Ecto neural progenitor cell (in vitro differentiated cells): Measurements from ENCODE around the gene SLC25A22.
A peak's percentile ranks its signal among the peaks of the same experiment; 100 is the strongest.

Experiments used
- DNase-seq: peaks from one replicate; pipeline ENCODE4 v3.0.0-alpha.2; 2018; ENCODE audit warnings: low spot score

Gene SLC25A22

DNA sequence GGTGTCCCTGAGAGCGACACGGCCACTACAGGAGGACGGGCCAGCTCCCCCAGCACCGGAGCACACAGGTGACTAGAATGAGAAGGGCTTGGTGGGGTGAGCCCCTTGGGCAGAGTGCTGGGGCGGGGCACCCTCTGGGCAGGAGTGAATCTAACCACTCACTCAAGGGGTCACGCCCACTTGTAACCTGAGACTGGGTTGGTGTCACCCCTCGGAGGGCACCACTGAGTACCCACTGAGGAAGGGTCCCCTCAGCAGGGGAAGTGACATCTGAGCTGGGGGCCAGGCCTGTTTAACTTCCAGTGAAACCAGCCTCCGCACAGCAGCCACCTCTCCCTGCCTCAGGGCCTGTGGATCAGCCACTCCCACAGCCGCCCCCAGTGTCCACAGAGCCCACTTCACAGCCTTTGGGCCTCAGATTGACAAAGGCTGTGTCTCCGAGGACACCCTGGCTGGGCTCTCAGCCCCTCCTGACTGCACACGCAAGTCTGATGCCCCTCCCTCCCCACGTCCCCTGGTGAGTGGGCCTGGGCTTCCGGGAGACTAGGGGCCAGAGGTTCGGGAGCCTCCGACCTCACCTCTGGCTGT, 26.4 kb downstream of the SLC25A22 start:
- DNase-seq, result no peak

DNA sequence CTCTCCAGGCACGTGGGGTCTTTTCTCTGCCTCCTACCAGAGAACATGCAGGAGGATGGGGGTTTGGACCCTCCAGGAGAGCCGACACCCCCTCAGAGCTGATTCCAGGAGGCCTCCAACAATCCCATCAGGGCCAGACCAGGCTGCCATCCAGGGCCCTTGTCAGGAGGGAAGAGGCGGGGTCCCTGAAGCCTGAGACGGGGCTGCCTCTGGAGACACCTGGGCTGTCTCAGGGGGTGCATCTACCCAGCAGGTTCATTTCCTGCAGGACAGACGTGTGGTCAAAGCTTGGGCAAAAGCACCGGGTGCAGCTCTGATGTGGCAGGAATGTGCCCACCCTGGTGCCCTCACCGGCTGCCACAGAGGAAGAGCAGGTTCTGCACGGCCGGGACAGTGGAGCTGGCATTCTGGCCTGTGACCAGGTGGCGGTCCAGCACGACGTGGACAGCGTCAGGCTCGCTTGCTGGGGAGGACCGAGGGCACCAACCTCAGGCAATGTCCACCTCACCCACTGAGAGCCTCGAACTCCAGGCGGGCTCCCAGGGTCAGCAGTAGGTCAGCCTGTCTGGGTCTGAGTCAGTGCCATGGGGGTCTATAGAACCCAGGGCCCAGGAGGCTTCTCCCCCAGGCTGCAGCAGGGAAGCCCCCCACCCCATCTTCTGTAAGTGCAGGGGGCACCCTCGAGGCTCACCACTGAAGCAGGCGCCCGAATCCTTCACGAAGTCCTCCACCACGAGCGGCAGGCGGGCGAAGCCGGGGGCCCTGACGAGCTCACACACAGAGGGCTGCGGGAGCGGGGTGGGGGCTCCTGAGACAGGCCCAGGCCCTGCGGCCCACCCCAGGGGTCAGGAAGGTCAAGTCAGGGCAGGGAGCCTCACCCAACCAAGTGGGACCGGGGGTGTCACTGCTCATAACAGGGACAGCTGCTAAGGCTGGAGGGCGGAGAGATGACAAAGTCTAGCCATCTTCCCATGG, 27.2 kb downstream of the SLC25A22 start:
- DNase-seq, result no peak

DNA sequence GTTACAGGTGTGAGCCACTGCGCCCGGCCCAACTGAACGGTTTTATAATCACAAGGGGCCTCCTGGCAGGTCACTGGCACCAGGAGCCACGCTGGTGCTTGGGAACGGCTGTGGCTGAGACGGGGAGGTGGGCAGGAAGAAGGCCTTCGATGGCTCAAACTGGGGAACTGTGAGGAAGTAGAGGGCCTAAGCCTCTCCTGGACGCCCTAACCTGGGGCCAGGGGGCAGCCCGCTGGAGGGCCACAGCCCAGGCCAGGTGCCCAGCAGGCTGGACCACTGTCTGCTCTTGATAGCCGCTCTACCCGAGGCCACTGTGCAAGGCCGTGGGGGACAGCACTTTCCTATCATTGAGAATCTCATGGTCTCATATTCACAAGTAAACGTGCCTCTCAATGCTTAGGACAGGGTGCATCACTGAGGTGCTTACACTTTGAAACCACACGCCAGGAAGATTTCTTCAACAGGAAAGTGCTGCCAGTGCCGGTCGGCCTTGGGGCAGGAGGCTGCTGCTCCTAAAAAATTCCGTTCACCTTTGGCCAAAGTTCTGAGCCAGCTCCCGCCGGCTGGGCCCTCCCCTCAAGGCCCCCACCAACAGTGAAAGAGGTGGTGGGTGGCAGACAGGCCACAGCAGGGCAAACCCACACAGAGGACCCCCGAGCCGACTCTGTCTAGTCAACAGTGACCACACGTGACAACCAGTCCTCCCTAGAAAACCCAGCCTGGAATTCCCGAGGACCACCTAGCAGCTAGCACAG, 28.0 kb downstream of the SLC25A22 start:
- DNase-seq, result no peak

DNA sequence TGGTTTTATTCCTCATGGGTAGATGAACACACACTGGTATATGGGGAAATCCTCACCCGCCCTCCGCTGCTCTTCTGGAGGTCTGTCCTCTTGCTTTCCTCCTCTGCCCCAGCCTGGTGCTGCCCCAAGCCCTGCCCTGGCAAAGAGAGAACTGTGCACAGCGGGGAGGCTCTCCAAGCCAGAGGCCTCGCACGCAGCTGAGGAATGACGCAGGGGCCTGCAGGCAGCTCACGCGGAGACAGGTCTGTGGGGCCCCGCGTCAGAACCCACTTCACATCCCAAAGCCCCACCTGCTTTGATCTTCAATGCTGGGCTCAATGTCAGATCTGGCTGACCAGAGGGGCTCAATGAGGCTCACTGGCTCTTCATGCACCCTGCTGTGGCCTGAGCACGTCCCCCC, 30.8 kb downstream of the SLC25A22 start:
- no peak for DNase-seq

DNA sequence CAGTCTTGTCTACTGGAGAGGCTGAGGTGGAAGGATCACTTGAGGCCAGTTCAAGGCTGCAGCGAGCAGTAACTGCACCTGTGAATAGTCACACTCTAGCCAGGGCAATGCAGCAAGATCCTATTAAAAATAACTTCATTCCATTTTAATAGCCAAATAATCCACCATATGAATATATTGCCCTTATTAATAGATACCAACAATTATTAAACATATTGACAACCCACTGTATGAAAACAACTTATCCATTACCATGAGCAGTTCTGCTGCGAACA, 31.2 kb downstream of the SLC25A22 start:
- no peak for DNase-seq

DNA sequence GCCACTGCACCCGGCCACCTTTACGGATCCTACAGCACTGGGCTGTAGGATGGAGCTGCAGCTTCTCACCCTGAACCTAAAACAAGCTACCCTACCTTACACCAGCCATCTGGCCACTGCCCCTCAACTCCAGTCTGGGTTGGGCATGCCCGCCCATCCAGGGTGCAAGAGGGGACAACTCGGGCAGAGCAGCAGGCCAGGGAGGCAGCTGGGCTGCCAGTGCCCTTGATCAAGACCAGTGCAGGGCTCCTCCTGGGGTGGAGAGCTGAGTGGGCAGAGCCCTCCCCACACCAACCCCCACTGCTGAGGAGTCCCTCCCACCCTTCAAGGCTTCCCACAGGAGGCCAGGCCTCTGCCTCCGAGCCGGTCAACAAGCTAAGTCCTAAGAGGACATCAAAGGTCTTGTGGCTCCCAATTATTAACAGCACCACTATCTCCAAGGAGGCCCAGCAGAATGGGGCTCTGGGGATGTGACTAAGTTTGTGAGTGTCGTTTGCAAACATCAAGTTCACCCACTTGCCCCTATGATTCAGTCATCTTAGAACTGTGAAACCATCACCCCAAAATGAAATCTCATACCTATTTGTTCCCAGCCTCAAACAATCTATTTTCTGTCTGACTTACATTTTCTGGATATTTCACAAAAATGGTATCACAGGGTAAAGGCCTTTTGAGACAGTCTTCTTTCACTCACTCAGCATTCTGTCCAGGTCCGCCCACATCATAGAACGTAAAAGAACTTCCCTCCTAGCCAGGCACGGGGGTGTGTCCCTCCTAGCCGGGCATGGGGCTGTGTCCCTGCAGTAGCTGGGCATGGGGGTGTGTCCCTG, 31.8 kb downstream of the SLC25A22 start:
- no peak for DNase-seq

DNA sequence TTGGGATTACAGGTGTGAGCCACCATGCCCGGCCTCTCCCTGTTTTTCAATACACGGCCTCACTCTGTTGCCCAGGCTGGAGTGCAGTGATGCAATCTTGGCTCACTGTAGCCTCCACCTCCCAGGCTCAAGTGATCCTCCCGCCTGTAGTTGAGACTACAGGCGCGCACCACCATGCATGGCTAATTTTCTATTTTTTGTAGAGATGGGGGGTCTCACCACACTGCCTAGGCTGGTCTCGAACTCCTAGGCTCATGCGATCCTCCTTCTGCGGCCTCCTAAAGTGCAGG, 32.3 kb downstream of the SLC25A22 start:
- no peak for DNase-seq

DNA sequence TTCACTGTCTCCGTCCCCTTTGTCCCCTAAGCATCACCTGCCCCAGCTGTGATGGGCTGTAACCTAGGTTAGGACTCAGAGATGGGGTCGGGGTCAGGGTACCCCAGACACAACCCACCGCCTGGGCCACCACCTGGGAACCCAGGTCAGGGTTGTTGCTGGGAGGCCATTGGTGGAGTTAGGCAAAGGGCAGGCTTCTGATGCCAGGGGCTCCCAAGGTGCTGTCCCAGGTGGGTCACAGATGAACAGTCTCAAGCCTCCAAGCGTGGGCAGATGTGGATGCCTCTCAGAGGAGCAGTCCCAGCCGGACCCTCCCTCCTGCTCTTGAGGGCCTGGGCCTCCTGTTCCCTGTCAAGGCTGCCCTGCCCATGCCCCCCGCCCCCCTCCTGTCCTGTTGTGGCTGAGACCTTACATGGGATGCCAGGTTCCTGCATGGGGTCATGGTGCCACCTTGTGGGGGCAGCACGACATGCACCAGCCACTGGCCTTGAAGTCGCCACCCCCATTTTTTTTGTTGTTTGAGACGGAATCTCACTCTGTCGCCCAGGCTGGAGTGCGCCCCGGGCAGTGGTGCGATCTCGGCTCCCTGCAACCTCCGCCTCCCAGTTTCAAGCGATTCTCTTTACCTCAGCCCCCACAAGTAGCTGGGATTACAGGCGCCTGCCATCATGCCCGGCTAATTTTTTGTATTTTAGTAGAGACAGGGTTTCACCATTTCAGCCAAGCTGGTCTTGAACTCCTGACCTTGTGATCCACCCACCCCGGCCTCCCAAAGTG, 32.9 kb downstream of the SLC25A22 start:
- peak; percentile 72 for DNase-seq

DNA sequence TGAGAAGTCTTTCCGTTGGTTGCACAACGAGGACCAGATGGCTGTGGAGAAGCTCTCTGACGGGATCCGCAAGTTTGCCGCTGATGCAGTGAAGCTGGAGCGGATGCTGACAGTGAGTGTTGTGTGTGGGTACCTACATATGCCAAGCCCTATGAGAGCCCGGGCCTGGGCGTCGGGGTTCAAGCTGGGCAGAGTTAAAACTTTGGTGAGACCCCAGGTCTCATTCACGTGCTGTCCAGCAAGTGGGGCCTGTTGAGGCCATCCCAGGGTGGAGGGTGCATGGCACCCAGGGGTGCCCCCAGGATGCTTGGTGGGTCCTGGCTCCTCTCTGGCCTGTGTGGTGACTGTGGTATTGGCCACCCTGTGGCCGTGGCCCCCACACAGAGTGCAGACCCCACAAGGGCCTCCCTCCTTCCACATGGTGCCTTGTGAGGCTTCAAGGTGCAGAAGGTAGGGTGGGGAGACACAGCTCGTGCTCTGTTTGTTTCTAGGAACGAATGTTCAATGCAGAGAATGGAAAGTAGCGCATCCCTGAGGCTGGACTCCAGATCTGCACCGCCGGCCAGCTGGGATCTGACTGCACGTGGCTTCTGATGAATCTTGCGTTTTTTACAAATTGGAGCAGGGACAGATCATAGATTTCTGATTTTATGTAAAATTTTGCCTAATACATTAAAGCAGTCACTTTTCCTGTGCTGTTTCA, 33.6 kb downstream of the SLC25A22 start:
- DNase-seq, result no peak

DNA sequence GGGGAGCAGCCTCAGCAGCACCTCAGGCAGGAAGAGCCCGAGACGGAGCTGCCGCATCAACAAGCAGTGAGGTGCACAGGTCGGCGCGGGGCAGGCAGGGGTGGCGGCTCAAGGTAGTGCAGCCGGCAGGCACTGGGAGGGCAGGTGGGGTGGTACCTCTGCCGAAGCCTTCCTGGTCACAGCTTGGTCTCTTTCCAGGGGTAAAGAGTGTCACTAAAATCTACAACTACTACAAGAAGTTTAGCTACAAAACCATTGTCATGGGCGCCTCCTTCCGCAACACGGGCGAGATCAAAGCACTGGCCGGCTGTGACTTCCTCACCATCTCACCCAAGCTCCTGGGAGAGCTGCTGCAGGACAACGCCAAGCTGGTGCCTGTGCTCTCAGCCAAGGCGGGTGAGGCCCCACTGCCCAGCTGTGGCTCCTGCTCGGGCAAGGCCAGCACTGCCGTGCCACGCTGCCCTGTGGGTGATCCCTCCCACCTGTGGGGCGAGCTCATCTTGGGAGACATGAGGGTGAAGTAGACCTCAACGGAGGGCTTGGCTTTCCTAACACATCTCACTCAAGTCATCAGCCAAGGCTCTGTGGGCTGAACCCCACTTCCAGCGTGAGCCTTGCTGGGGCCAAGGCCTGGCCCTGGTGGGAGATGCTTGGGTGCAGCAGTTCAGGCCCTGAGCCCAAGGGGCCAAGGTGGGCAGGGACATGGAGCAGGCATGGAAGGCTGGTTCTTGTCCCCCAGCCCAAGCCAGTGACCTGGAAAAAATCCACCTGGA, 34.3 kb downstream of the SLC25A22 start:
- no peak for DNase-seq

DNA sequence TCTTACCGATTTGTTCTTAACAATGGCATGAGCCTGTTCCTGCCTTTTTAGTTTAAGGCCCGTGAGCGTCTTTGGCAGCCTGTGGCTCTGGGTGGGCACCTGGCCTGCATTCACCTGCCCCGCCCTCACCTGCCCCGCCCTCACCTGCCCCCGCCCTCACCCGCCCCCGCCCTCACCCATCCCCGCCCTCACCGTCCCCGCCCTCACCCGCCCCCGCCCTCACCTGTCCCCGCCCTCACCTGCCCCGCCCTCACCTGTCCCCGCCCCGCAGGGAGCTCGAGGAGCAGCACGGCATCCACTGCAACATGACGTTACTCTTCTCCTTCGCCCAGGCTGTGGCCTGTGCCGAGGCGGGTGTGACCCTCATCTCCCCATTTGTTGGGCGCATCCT, 35.0 kb downstream of the SLC25A22 start:
- no peak for DNase-seq

DNA sequence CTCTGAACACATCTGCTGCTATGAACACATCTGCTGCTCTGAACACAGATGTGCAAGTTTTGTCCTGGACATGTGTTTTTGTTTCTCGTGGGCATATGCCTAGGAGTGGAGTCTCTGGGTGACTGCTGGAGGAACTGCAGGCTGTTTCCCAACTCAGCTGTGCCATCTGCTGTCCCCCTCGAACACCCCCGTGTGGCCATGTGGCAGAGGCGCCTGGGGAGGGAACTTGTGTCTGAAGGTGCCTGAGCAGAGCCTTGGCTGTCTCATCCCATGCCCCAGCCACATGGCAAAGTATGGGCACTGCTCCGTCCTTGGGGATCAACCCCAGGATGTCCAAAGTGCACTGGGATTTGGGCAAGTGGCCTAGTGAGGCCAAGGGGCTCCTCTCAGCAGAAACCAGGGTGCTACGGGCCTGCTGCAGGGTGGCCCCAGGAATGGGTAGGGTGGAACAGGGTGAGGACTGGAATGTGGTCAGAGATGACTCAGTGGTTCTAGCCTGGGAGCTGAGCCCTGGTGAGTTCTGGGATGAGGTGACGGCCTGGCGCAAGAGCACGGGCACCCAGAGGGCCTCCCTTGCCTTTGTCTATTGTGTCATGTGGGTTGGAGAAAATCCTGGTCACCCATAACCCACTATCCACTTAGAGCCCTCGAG, 35.5 kb downstream of the SLC25A22 start:
- DNase-seq, result no peak

DNA sequence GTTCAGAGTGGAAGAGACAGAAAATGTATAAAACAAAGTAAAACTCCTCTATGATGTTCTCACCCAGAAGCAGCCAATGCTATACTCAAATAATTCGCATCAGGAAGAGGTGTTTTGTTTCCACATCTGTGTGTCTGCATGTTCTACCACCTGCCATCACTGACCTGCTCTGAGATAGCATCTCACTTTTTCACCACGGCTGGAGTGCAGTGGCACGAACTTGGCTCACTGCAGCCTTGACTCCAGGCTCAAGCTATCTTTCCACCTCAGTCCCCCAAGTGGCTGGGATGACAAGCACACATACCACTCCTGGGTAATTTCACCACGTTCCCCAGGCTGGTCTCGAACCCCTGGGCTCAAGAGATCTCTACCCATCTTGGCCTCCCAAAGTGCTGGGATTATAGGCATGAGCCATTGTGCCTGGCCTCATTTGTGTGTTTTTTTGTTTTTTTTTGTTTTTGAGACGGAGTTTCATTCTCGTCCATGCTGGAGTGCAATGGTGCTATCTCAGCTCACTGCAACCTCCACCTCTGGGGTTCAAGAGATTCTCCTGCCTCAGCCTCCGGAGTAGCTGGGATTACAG, 36.5 kb downstream of the SLC25A22 start:
- no peak for DNase-seq

DNA sequence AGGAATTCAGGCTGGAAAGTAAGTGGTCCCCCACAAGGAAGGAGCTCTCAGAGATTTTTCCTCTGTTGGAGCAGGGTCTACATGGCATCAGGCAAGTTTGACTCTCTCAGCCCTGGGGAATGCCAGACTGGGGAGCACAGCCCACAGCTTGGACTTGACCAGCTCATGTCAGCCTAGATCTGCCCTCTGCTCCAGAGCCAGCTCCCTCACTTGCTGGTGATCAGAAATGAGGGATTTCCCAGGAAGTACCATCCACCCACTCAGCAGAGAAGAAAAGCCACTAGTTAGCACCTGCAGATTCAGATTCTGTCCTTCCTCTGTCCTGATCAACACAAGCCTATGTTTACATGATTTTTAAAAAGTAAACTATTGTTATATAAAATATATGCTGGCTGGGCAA, 37.8 kb downstream of the SLC25A22 start:
- DNase-seq, result no peak

DNA sequence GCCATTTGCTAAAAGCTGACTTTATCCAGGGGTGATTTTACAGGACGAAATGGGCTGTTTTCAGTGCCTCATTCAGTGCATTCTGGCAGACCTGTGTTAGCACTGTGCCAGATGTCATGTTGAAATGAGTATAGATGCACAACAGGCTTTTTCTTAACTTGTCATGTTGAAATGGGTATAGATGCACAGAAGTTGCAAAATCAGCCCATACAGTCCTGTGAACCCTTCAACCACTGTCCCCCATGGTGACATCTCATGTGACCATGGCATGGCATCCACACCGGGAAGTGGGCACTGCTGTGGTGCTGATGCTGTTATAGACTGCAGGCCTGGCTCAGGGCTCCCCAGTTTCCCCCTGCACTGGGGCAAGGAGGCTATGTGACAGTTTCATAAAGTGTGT, 48.4 kb downstream of the SLC25A22 start:
- DNase-seq, result no peak

DNA sequence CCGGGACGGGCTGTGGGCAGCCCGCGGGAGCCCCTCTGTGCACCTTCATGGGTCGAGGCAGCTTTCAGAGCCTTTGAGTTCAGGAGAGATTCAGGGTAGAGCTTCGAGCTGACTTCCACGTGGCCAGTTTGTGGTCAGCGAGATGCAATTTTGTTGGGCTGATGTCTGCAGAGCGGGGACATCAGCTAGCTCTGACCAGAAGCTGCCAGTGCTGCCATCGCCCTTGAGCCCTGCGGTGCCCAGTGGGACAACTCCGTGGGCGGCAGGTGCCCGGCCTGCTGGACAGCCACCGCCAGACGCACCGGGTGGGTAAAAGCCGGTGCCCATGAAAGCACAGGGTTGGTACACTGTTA, 50.1 kb downstream of the SLC25A22 start:
- no peak for DNase-seq

DNA sequence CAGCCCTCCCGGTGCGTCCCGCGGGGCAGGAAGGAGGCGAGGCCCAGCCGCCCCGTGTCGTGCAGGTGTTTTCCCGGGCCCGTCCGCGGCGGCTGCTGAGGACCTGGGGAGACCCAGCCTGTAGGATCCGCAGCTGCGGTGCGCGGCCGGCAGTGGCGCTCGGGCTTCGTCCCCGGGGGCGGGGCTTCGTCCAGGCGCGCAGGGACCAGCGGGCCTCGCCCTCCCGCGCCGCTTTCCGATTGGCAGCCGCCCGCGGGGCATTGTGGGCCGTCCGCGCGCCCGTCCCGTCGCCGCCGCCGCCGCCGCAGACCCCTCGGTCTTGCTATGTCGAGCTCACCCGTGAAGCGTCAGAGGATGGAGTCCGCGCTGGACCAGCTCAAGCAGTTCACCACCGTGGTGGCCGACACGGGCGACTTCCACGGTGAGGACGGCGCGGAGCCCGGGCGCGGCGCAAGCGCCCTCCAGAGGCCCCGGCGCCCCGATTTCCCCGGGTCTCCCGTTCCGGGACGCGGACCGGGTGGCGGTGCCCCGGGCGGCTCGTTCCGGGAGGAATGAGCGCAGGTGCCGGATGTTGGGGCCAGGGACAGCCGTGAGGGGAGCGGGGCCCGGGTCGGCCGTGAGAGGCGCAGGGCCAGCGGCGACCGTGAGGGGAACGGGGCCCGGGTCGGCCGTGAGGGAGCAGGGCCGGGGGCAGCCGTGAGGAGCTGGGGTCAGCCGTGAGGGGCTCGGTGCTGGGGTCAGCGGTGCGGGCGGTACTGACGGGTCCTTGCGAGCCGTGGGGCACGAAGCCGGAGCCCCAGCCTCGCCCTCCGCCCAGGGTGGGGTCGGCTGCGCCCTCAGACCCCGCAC, 50.7 kb downstream of the SLC25A22 start, which contains the start of gene TALDO1:
Gene TALDO1 (plus strand): TSS at position 307 of the 849 bp plus-strand sequence. CDS start 18 bp downstream, at position 325.
- DNase-seq, result peak; percentile 97
